Calu3 (cell line): Measurements from ENCODE around the gene CDK2AP2. TPM values are rescaled to one million over a fixed set of nuclear protein-coding genes. Genes with fewer than 3 reads are reported as not detected.

Experiments
- BruUV-seq: library from RNA; stranded (reverse); fragments of 400-500 nt; replicated peaks from 2 replicates; lab custom pipeline; 2021; lab: Mats Ljungman, UMichigan
- CTCF ChIA-PET: fragments of 300-600 bp; sonication (Branson Sonifier 250); formaldehyde crosslinking; loops from one replicate; lab custom pipeline; 2022; ENCODE audit warnings: antibody characterized with exemption; lab: Charles Lee
- DNase-seq: peaks from one replicate; pipeline ENCODE4 v3.0.0; 2022
- H3K27ac Mint-ChIP-seq: one replicate; pipeline ENCODE4 v1.8.0; 2022; ENCODE audit warnings: mixed read lengths; ENCODE audit not compliant: unreplicated experiment
- H3K27me3 Mint-ChIP-seq: one replicate; pipeline ENCODE4 v1.8.0; 2022; ENCODE audit warnings: mixed read lengths; ENCODE audit not compliant: unreplicated experiment
- H3K36me3 Mint-ChIP-seq: one replicate; pipeline ENCODE4 v1.8.0; 2022; ENCODE audit warnings: mild to moderate bottlenecking, moderate library complexity, mixed read lengths; ENCODE audit not compliant: insufficient read depth, unreplicated experiment
- H3K4me1 Mint-ChIP-seq: one replicate; pipeline ENCODE4 v1.8.0; 2022; ENCODE audit warnings: mild to moderate bottlenecking, low read depth, mixed read lengths; ENCODE audit not compliant: unreplicated experiment
- H3K4me3 Mint-ChIP-seq: one replicate; pipeline ENCODE4 v1.8.0; 2022; ENCODE audit warnings: mild to moderate bottlenecking, low read depth, moderate library complexity, mixed read lengths; ENCODE audit not compliant: unreplicated experiment
- H3K9me3 Mint-ChIP-seq: one replicate; pipeline ENCODE4 v1.8.0; 2022; ENCODE audit warnings: low read depth, mixed read lengths; ENCODE audit not compliant: unreplicated experiment
- intact Hi-C: fragments of 100-400 bp; cut with micrococcal nuclease; formaldehyde crosslinking; loops from one replicate; pipeline ENCODE4 v1.10.0; 2022; ENCODE audit not compliant: unreplicated experiment
- total RNA-seq: library from RNA; stranded (reverse); gene quantifications from 2 replicates; pipeline ENCODE4 v1.2.3, GENCODE V29; 2022
- TF ChIP-seq, protein P1 (sequence below): fragments of 200-600 bp; IDR thresholded peaks from one replicate; pipeline ENCODE4 v1.8.0; 2022; ENCODE audit warnings: antibody characterized with exemption; ENCODE audit not compliant: unreplicated experiment

Gene CDK2AP2
- total RNA-seq, 1 experiment from 2014 or later, result 64.7 TPM

GRCh38 chr11:67502328-67502979 lies 5.5 kb downstream of the CDK2AP2 start:
- Mint-ChIP-seq H3K9me3 (no peaks in the 10 kb centered on the region), H3K4me3 (peak overlapping the region; percentile 91), H3K36me3 (peaks cover 62% of the 10 kb centered on the region), H3K4me1 (peaks cover 23% of the 10 kb centered on the region), H3K27me3 (no peaks in the 10 kb centered on the region), H3K27ac (peak overlapping the region; percentile 27)
- no peak for DNase-seq
- TF ChIP-seq, protein P1, sequence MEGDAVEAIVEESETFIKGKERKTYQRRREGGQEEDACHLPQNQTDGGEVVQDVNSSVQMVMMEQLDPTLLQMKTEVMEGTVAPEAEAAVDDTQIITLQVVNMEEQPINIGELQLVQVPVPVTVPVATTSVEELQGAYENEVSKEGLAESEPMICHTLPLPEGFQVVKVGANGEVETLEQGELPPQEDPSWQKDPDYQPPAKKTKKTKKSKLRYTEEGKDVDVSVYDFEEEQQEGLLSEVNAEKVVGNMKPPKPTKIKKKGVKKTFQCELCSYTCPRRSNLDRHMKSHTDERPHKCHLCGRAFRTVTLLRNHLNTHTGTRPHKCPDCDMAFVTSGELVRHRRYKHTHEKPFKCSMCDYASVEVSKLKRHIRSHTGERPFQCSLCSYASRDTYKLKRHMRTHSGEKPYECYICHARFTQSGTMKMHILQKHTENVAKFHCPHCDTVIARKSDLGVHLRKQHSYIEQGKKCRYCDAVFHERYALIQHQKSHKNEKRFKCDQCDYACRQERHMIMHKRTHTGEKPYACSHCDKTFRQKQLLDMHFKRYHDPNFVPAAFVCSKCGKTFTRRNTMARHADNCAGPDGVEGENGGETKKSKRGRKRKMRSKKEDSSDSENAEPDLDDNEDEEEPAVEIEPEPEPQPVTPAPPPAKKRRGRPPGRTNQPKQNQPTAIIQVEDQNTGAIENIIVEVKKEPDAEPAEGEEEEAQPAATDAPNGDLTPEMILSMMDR, result no peak
- TSS peak; percentile 1 for BruUV-seq
- CTCF ChIA-PET, result no interaction called here
- intact Hi-C loops, result loop anchor here (10.0 kb wide), 2 partner anchors 78 to 148 kb away; partner anchors contain the start of genes POLD4 and RPS6KB2

GRCh38 chr11:67501854-67502253 lies 6.1 kb downstream of the CDK2AP2 start:
- CTCF ChIA-PET, result no interaction called here
- no peak overlapping the region for H3K4me3 Mint-ChIP-seq
- no TSS peak for BruUV-seq
- no peaks in the 10 kb centered on the region for H3K27me3 Mint-ChIP-seq
- no peak for DNase-seq
- no peaks in the 10 kb centered on the region for H3K9me3 Mint-ChIP-seq
- intact Hi-C loops, result loop anchor here (10.0 kb wide), 2 partner anchors 77 to 147 kb away; partner anchors contain the start of genes POLD4 and RPS6KB2
- peaks cover 62% of the 10 kb centered on the region for H3K36me3 Mint-ChIP-seq
- TF ChIP-seq, protein P1, result no peak
- H3K27ac Mint-ChIP-seq, result no peak overlapping the region
- peaks cover 17% of the 10 kb centered on the region for H3K4me1 Mint-ChIP-seq

DNA sequence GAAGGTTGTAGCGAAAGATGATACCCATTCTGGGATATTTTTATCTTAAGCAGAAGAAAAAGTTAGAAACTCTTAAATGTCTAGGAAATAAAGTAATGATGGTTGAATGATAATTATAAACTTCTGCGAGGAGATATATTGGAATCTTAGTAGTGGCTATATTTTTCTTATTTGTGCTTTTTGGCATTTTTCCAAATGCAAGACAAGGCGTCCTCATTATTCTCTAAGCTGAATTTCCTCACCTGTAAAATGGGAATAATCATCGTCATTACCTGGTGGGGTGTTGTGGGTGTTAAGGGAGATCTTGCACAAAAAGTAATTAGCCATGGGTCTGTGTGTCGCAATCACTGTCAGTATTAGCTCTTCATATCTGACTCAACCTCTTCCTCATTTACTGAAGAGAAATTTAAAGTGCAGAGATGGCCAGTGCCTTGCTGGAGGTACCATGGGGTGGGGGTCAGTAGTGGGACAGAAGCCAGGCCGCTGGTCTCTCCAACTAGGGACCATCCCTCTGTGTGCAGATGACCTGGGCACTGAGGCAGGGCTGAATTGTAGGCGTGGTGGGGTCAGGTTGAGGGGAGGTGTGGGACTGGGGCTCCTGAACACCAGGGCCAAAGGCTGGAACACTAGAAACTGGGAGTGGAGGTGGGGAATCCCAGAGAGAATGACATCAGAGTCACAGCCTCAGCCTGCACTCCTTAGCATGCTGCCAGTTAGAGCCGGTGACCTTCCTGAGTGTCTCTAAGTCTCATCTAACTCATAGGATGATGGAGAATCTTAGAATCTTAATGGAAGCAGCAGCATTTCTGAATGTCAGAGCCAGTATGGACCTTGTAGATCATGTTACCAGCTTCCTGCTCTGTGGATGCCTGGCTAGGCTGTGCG lies 6.9 kb downstream of the CDK2AP2 start:
- Mint-ChIP-seq H3K9me3 (no peaks in the 10 kb centered on the region), H3K27me3 (no peaks in the 10 kb centered on the region), H3K4me1 (peaks cover 10% of the 10 kb centered on the region), H3K36me3 (peaks cover 61% of the 10 kb centered on the region), H3K4me3 (no peak overlapping the region), H3K27ac (no peak overlapping the region)
- TF ChIP-seq, protein P1, result no peak
- DNase-seq, result no peak
- CTCF ChIA-PET, result no interaction called here
- intact Hi-C loops, result loop anchor here (10.0 kb wide), 2 partner anchors 76 to 146 kb away; partner anchors contain the start of genes POLD4 and RPS6KB2
- TSS peak; percentile 22 for BruUV-seq

- no peak overlapping the region for H3K4me3 Mint-ChIP-seq
- DNase-seq, result no peak
- intact Hi-C loops, result loop anchor here (10.0 kb wide), 2 partner anchors 76 to 146 kb away; partner anchors contain the start of genes POLD4 and RPS6KB2
- H3K4me1 Mint-ChIP-seq, result peaks cover 3% of the 10 kb centered on the region
- peaks cover 61% of the 10 kb centered on the region for H3K36me3 Mint-ChIP-seq
- no TSS peak for BruUV-seq
- TF ChIP-seq, protein P1, result no peak
- no peak overlapping the region for H3K27ac Mint-ChIP-seq
- no peaks in the 10 kb centered on the region for H3K9me3 Mint-ChIP-seq
- CTCF ChIA-PET, result no interaction called here
- H3K27me3 Mint-ChIP-seq, result no peaks in the 10 kb centered on the region
Measured at GRCh38 chr11:67500484-67500821, 7.5 kb downstream of the CDK2AP2 start.
